GM18520 (cell line): ENCODE data around the gene GPC3.

Experiments used
- ATAC-seq: cut with Tn5 transposase; IDR thresholded peaks from one replicate; pipeline ENCODE4 v1.9.1; 2021; ENCODE audit not compliant: unreplicated experiment

The GPC3 gene

GRCh38 chrX:133970076-133970475, 15.3 kb downstream of the GPC3 start:
- ATAC-seq: no peak

- no peak for ATAC-seq
These were observed 16.2 kb downstream of the GPC3 start for GRCh38 chrX:133969191-133969590.

GRCh38 chrX:133968109-133968508, 17.3 kb downstream of the GPC3 start:
- ATAC-seq: no peak

GRCh38 chrX:133966199-133966598, 19.2 kb downstream of the GPC3 start:
- no peak for ATAC-seq

- ATAC-seq: no peak
These were observed 20.1 kb downstream of the GPC3 start for GRCh38 chrX:133965321-133965720.

GRCh38 chrX:133961046-133961445, 24.3 kb downstream of the GPC3 start:
- no peak for ATAC-seq

GRCh38 chrX:133959972-133960371, 25.4 kb downstream of the GPC3 start:
- no peak for ATAC-seq

GRCh38 chrX:133958997-133959688, 26.3 kb downstream of the GPC3 start:
- no peak for ATAC-seq

GRCh38 chrX:133956570-133957340, 28.6 kb downstream of the GPC3 start:
- ATAC-seq: no peak

- no peak for ATAC-seq
These were observed 31.5 kb downstream of the GPC3 start for GRCh38 chrX:133953785-133954355.

GRCh38 chrX:133953078-133953477, 32.3 kb downstream of the GPC3 start:
- ATAC-seq: no peak

- no peak for ATAC-seq
These were observed 34.3 kb downstream of the GPC3 start for GRCh38 chrX:133951098-133951497.

GRCh38 chrX:133950214-133950613, 35.2 kb downstream of the GPC3 start:
- no peak for ATAC-seq

GRCh38 chrX:133948895-133949294, 36.5 kb downstream of the GPC3 start:
- no peak for ATAC-seq

- ATAC-seq: no peak
These were observed 37.4 kb downstream of the GPC3 start for GRCh38 chrX:133947996-133948395.

GRCh38 chrX:133947022-133947421, 38.4 kb downstream of the GPC3 start:
- ATAC-seq: no peak

GRCh38 chrX:133943507-133943906, 41.9 kb downstream of the GPC3 start:
- no peak for ATAC-seq

GRCh38 chrX:133939655-133940302, 45.6 kb downstream of the GPC3 start:
- no peak for ATAC-seq

GRCh38 chrX:133938530-133938929, 46.9 kb downstream of the GPC3 start:
- no peak for ATAC-seq

GRCh38 chrX:133937022-133937421, 48.4 kb downstream of the GPC3 start:
- no peak for ATAC-seq

- no peak for ATAC-seq
These were observed 50.3 kb downstream of the GPC3 start for GRCh38 chrX:133935076-133935475.

GRCh38 chrX:133933316-133933715, 52.1 kb downstream of the GPC3 start:
- no peak for ATAC-seq
